ENCODE measurements around the gene CSTA. TPM values are rescaled to one million over a fixed set of nuclear protein-coding genes. Genes with fewer than 3 reads are reported as not detected.
"Not testable (repeated sequence)": the region's sequence is repeated elsewhere in the genome, so short reads cannot be mapped to it uniquely, and the experiment has no call there.

Gene CSTA
- total RNA-seq, 1 donor from 2014 or later, result not detected

DNA sequence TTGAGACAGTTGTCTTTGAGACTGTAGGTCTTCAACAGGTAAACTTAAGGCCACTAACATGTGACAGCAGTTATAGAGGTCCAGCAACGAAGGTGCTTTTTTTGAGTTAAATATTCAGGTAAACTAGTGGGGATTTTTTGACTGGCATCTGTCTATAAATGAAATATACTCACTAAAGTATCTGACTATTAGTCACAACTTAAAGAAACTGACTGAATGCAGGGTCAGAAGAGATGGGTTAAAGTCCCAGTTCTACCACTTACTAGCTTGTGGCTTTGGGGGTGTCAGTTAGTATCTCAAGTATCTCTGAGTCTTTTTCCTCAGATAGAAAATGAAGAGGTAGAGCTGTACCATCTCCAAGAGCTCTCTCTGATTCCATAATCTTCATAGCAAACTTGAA lies 40.0 kb downstream of the CSTA start:
- Mint-ChIP-seq H3K4me1 (ENCODE audit: low read depth) (peaks cover 47% of the 10 kb centered on the region), H3K27me3 (ENCODE audit: insufficient read depth) (no peaks in the 10 kb centered on the region), H3K4me3 (peak overlapping the region; percentile 42), H3K27ac (peak overlapping the region; percentile 91), H3K36me3 (ENCODE audit: low read depth) (peaks cover 45% of the 10 kb centered on the region), H3K9me3 (no peaks in the 10 kb centered on the region)
- intact Hi-C loops (cut with micrococcal nuclease), result loop anchor here (1.0 kb wide), 10 partner anchors 19 to 819 kb away; partner anchors contain the start of genes FAM162A and WDR5B
- DNase-seq (ENCODE audit: low spot score), result no peak

DNA sequence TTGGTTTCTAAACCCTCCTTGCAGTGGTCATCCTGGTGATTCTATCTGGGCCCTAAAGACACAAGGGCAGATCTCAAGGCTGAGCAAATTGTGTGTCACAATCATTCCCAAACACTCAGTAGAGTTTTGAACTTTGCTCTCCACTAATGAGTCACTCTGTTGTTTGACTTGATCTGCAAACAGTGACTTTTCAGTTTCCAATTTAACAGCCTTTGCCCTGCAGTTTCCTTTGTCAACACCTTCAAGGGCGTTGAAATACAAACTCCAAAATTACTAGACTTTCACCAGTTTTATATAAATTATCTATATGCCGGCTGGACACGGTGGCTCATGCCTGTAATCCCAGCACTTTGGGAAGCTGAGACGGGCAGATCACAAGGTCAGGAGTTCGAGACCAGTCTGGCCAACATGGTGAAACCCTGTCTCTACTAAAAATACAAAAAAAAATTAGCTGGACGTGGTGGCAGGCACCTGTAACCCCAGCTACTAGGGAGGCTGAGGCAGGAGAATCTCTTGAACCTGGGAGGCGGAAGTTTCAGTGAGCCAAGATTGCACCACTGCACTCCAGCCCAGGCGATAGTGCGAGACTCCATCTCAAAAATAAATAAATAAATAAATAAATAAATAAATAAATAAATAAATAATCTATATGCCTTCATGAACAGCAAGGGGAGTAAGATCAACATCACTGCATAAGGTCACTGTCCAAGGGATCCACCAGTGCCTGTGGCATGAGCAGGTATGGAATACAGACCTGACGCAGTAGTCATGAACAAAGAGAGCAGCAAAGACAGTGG lies 40.7 kb downstream of the CSTA start:
- Mint-ChIP-seq H3K4me3 (peak overlapping the region; percentile 15), H3K4me1 (ENCODE audit: low read depth) (peaks cover 47% of the 10 kb centered on the region), H3K36me3 (ENCODE audit: low read depth) (peaks cover 47% of the 10 kb centered on the region), H3K27ac (peak overlapping the region; percentile 91)
- not testable (repeated sequence) for DNase-seq (ENCODE audit: low spot score); H3K27me3 Mint-ChIP-seq (ENCODE audit: insufficient read depth); H3K9me3 Mint-ChIP-seq
- intact Hi-C loops (cut with micrococcal nuclease), result loop anchor here (1.0 kb wide), 10 partner anchors 19 to 819 kb away; partner anchors contain the start of genes FAM162A and WDR5B

GRCh38 chr3:122366379-122366749 lies 41.3 kb downstream of the CSTA start:
- no peaks in the 10 kb centered on the region for H3K9me3 Mint-ChIP-seq
- H3K4me3 Mint-ChIP-seq, result no peak overlapping the region
- H3K27ac Mint-ChIP-seq, result no peak overlapping the region
- DNase-seq (ENCODE audit: low spot score), result no peak
- peaks cover 52% of the 10 kb centered on the region for H3K4me1 Mint-ChIP-seq (ENCODE audit: low read depth)
- peaks cover 51% of the 10 kb centered on the region for H3K36me3 Mint-ChIP-seq (ENCODE audit: low read depth)
- no peaks in the 10 kb centered on the region for H3K27me3 Mint-ChIP-seq (ENCODE audit: insufficient read depth)
- intact Hi-C loops (cut with micrococcal nuclease), result no loop called here

DNA sequence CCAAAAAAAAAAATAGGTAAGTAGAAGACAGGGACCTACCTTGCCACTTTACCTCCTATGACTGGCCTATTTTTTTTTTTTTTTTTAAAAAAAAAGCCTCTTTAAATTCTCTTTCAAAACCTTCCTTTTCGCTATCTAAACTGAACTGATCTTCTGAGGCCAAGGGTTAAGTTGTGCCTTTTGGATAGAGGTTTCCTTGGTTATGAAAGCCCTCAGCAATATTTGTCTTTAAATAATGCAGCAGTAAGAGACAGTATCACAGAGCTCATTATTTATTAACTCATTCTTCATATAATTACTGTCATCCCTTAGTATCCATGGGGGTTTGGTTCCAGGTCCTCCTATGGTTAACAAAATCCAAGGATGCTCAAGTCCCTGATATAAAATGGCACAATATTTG lies 49.0 kb downstream of the CSTA start:
- H3K9me3 Mint-ChIP-seq, result no peaks in the 10 kb centered on the region
- intact Hi-C loops (cut with micrococcal nuclease), result no loop called here
- no peak overlapping the region for H3K27ac Mint-ChIP-seq
- peaks cover 35% of the 10 kb centered on the region for H3K36me3 Mint-ChIP-seq (ENCODE audit: low read depth)
- peaks cover 28% of the 10 kb centered on the region for H3K4me1 Mint-ChIP-seq (ENCODE audit: low read depth)
- no peaks in the 10 kb centered on the region for H3K27me3 Mint-ChIP-seq (ENCODE audit: insufficient read depth)
- no peak overlapping the region for H3K4me3 Mint-ChIP-seq
- no peak for DNase-seq (ENCODE audit: low spot score)

GRCh38 chr3:122377975-122378374 lies 52.9 kb downstream of the CSTA start:
- H3K4me3 Mint-ChIP-seq, result no peak overlapping the region
- intact Hi-C loops (cut with micrococcal nuclease), result no loop called here
- H3K27ac Mint-ChIP-seq, result peak overlapping the region; percentile 43
- peaks cover 54% of the 10 kb centered on the region for H3K4me1 Mint-ChIP-seq (ENCODE audit: low read depth)
- no peak for DNase-seq (ENCODE audit: low spot score)
- H3K27me3 Mint-ChIP-seq (ENCODE audit: insufficient read depth), result no peaks in the 10 kb centered on the region
- H3K36me3 Mint-ChIP-seq (ENCODE audit: low read depth), result peaks cover 24% of the 10 kb centered on the region
- no peaks in the 10 kb centered on the region for H3K9me3 Mint-ChIP-seq

- DNase-seq (ENCODE audit: low spot score), result peak; percentile 79
- Mint-ChIP-seq H3K27ac (peak within 1 kb of the TSS; percentile 90), H3K36me3 (ENCODE audit: low read depth) (peaks cover 22% of the 10 kb centered on the region), H3K27me3 (ENCODE audit: insufficient read depth) (no peaks in the 10 kb centered on the region), H3K4me3 (peak within 1 kb of the TSS; percentile 96), H3K4me1 (ENCODE audit: low read depth) (peaks cover 83% of the 10 kb centered on the region), H3K9me3 (no peaks in the 10 kb centered on the region)
- intact Hi-C loops (cut with micrococcal nuclease), result loop anchor here (2.0 to 10.0 kb wide), 4 partner anchors 412 to 1638 kb away; partner anchors contain the start of genes EAF2, GTF2E1, IQCB1 and RABL3
Observed at GRCh38 chr3:122382888-122383666, 58.0 kb downstream of the CSTA start, which contains the start of gene MIX23. TSS of gene MIX23 (minus strand) at chr3:122383231. CDS start at chr3:122383224, 7 bp downstream.

GRCh38 chr3:122383771-122384697 lies 59.0 kb downstream of the CSTA start, which contains the start of gene FAM162A:
TSS of gene FAM162A (plus strand) at chr3:122384182. CDS start at chr3:122384266, 84 bp downstream.
- Mint-ChIP-seq H3K36me3 (ENCODE audit: low read depth) (peaks cover 23% of the 10 kb centered on the region), H3K27ac (peak within 1 kb of the TSS; percentile 90), H3K4me1 (ENCODE audit: low read depth) (peaks cover 81% of the 10 kb centered on the region), H3K4me3 (peak within 1 kb of the TSS; percentile 96), H3K27me3 (ENCODE audit: insufficient read depth) (no peaks in the 10 kb centered on the region), H3K9me3 (no peaks in the 10 kb centered on the region)
- intact Hi-C loops (cut with micrococcal nuclease), result loop anchor here (1.0 to 10.0 kb wide), 13 partner anchors 19 to 1639 kb away; partner anchors contain the start of genes EAF2, GOLGB1, GTF2E1 and IQCB1
- DNase-seq (ENCODE audit: low spot score), result peak; percentile 93

DNA sequence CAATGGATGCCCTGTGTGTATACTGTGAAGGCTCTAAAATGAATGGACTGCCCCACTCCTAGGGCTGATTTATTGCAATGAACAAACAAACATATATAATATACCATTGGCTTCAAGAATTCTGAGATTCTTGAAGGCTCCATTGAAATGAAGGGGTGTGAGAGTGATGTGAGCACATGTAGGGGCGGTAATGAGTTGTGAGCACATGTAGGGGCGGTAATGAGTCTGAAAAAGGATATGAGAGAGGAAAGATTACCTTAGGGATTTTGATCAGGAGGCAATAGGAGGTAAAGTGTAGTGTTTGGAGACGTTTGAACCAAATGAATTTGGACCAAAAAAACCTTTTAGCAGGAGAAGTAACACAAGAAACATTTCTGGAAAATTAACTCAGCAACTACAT lies 62.7 kb downstream of the CSTA start:
- H3K9me3 Mint-ChIP-seq, result no peaks in the 10 kb centered on the region
- H3K27ac Mint-ChIP-seq, result no peak overlapping the region
- H3K4me1 Mint-ChIP-seq (ENCODE audit: low read depth), result peaks cover 48% of the 10 kb centered on the region
- H3K27me3 Mint-ChIP-seq (ENCODE audit: insufficient read depth), result no peaks in the 10 kb centered on the region
- DNase-seq (ENCODE audit: low spot score), result no peak
- H3K4me3 Mint-ChIP-seq, result no peak overlapping the region
- peaks cover 19% of the 10 kb centered on the region for H3K36me3 Mint-ChIP-seq (ENCODE audit: low read depth)
- intact Hi-C loops (cut with micrococcal nuclease), result loop anchor here (10.0 kb wide), 1 partner anchor 1643 kb away; the partner anchor contains the start of genes GTF2E1 and RABL3

GRCh38 chr3:122389197-122389596 lies 64.1 kb downstream of the CSTA start:
- DNase-seq (ENCODE audit: low spot score), result no peak
- peaks cover 51% of the 10 kb centered on the region for H3K4me1 Mint-ChIP-seq (ENCODE audit: low read depth)
- H3K36me3 Mint-ChIP-seq (ENCODE audit: low read depth), result peaks cover 22% of the 10 kb centered on the region
- H3K4me3 Mint-ChIP-seq, result no peak overlapping the region
- H3K9me3 Mint-ChIP-seq, result no peaks in the 10 kb centered on the region
- no peak overlapping the region for H3K27ac Mint-ChIP-seq
- no peaks in the 10 kb centered on the region for H3K27me3 Mint-ChIP-seq (ENCODE audit: insufficient read depth)
- intact Hi-C loops (cut with micrococcal nuclease), result loop anchor here (10.0 kb wide), 1 partner anchor 1644 kb away; the partner anchor contains the start of genes GTF2E1 and RABL3

DNA sequence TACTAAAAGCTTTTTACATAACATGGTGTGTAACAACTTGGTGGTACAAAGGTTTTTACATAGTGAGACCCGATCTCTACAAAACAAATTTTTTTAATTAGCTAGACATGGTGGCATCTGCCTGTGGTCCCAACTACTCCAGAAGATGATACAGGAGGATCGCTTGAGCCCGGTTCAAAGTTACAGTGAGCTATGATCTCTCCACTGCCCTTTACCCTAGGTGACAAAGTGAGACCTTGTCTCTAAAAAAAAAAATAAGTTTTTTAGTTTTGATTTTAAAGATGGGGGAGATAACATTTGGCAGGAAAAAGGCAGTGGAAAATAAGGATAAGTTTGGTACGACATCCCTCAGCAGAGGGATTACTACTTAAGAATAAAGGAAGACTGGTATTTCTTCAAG lies 64.8 kb downstream of the CSTA start:
- H3K27me3 Mint-ChIP-seq (ENCODE audit: insufficient read depth), result no peaks in the 10 kb centered on the region
- H3K9me3 Mint-ChIP-seq, result no peaks in the 10 kb centered on the region
- peaks cover 52% of the 10 kb centered on the region for H3K4me1 Mint-ChIP-seq (ENCODE audit: low read depth)
- no peak for DNase-seq (ENCODE audit: low spot score)
- H3K27ac Mint-ChIP-seq, result no peak overlapping the region
- peaks cover 23% of the 10 kb centered on the region for H3K36me3 Mint-ChIP-seq (ENCODE audit: low read depth)
- H3K4me3 Mint-ChIP-seq, result no peak overlapping the region
- intact Hi-C loops (cut with micrococcal nuclease), result loop anchor here (10.0 kb wide), 1 partner anchor 1645 kb away; the partner anchor contains the start of genes GTF2E1 and RABL3

GRCh38 chr3:122390665-122391064 lies 65.6 kb downstream of the CSTA start:
- H3K27ac Mint-ChIP-seq, result no peak overlapping the region
- peaks cover 54% of the 10 kb centered on the region for H3K4me1 Mint-ChIP-seq (ENCODE audit: low read depth)
- H3K4me3 Mint-ChIP-seq, result no peak overlapping the region
- intact Hi-C loops (cut with micrococcal nuclease), result no loop called here
- peaks cover 28% of the 10 kb centered on the region for H3K36me3 Mint-ChIP-seq (ENCODE audit: low read depth)
- no peak for DNase-seq (ENCODE audit: low spot score)
- no peaks in the 10 kb centered on the region for H3K9me3 Mint-ChIP-seq
- no peaks in the 10 kb centered on the region for H3K27me3 Mint-ChIP-seq (ENCODE audit: insufficient read depth)
